HFF-Myc (cell line): ENCODE measurements around the gene HS6ST2.

ENCODE experiments used
- DNase-seq: peaks from one replicate; pipeline ENCODE4 v3.0.0-alpha.2; 2011; ENCODE audit warnings: low read depth; ENCODE audit errors: extremely low read depth
- H3K4me3 ChIP-seq: replicated peaks from 2 replicates; pipeline ENCODE4 v1.5.1; 2011; ENCODE audit warnings: low read depth, mild to moderate bottlenecking, control low read depth, low read length
- TF ChIP-seq, protein P1 (sequence below): IDR thresholded peaks from 2 replicates; pipeline ENCODE4 v1.5.1; 2012; ENCODE audit warnings: mild to moderate bottlenecking, low read depth, low read length, control low read depth; ENCODE audit errors: missing control alignments

Gene HS6ST2

DNA sequence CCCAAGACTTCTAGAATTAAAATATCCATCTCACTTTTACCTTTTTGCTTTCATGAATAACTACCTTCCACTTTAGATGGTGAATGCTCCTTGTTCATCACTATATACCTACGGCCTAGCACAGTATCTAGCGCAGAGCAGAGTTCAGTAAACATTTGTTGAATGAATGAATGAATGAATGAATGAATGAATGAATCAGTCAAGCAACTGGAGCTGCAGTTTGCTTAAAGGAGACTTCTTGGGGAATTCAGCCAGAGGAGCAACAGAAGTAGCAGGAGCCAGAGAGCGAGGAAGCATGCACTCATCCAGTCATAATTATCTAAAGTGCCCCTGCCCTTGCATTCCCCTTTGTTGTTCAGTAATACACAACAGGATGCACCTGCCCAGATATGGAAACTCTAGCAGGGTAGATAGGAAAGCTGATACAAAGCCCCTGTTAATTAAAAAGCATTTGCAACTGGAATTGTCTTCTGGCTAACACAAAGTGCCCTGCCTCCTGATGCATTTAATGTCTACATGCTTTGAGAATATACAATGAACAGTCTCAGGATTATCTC, 366.6 kb downstream of the HS6ST2 start:
- no peak for DNase-seq
- H3K4me3 ChIP-seq = no peak overlapping the region
- TF ChIP-seq, protein P1, sequence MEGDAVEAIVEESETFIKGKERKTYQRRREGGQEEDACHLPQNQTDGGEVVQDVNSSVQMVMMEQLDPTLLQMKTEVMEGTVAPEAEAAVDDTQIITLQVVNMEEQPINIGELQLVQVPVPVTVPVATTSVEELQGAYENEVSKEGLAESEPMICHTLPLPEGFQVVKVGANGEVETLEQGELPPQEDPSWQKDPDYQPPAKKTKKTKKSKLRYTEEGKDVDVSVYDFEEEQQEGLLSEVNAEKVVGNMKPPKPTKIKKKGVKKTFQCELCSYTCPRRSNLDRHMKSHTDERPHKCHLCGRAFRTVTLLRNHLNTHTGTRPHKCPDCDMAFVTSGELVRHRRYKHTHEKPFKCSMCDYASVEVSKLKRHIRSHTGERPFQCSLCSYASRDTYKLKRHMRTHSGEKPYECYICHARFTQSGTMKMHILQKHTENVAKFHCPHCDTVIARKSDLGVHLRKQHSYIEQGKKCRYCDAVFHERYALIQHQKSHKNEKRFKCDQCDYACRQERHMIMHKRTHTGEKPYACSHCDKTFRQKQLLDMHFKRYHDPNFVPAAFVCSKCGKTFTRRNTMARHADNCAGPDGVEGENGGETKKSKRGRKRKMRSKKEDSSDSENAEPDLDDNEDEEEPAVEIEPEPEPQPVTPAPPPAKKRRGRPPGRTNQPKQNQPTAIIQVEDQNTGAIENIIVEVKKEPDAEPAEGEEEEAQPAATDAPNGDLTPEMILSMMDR = no peak

DNA sequence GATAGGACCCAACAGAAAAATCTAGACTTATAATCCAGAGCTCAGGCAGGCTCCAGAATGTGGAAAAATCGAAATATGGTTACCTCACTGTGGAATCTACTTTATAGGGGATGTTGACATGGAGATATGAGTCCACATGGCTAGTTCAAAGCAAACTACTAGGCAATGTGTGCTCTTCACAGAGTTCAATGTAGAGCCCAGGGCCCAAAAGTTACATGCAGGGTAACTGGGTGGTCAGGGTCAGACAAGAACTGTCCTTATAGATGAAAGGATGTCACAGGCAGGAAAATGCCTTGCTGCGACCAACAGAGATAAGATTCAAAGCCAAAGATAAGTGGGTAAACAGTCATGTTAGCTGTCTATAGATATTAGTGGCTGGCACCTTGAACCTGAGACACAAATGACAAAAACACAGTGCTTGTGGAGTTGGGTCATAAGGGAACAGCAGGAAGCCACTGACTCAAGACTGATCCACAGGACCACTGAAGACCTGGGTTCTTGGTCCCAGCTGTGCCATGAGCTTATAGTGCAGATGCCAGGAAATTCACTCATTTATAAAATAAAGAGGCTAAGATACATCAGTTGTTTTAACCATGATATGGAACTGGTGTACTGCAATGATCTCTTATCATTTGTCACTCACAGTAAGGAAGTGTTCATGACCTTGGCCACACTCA, 367.9 kb downstream of the HS6ST2 start:
- DNase-seq = no peak
- no peak overlapping the region for H3K4me3 ChIP-seq
- TF ChIP-seq, protein P1 = no peak

DNA sequence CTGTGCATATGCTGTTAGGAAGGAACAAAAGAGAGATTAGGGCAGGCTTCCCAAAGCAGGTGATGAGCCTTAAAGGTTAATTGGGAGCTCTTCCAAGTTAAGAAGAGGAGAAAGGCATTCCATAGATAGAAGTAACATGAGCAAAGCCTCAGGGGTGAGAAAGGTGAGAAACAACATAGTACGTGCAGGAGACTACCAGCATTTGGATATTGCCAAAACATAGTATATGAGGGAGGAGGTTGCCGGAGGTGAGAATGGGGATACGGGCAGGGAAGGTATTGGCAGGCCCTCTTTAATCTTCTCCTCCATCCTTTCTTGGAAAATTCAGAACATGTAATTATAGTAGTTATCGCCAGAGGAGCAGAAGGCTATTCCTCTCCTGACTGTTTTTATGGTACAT, 373.5 kb downstream of the HS6ST2 start:
- TF ChIP-seq, protein P1 = no peak

DNA sequence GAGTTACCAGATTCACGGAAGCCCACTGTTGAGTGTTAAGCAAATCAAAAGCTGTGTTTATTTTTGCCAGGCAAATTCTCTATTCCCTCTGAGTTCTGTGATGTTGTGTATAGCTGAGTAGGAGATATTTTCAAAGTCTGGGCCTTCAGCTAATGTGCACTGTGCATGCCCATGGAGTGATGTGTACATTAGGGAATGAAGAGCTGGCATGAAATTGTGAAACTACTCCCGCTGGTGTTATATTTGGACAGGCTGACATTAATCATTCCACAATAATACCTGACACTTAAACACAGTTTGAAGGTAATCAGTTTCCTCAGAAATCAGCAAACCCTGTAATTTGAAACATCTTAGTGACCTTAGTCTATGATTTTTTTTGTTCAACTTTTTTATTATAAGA, 381.5 kb downstream of the HS6ST2 start:
- DNase-seq = no peak
- TF ChIP-seq, protein P1 = no peak
- no peak overlapping the region for H3K4me3 ChIP-seq

More for the DNA sequence above, 373.5 kb downstream of the HS6ST2 start:
- DNase-seq = no peak
- H3K4me3 ChIP-seq = no peak overlapping the region
